Raji (cell line): ENCODE data around the gene HYAL3.

ENCODE experiments used
- POLR2A ChIP-seq: IDR thresholded peaks from 2 replicates; pipeline ENCODE4 v1.6.1; 2011; ENCODE audit warnings: low read depth, low read length, control low read depth; ENCODE audit not compliant: insufficient read depth

HYAL3 gene

DNA sequence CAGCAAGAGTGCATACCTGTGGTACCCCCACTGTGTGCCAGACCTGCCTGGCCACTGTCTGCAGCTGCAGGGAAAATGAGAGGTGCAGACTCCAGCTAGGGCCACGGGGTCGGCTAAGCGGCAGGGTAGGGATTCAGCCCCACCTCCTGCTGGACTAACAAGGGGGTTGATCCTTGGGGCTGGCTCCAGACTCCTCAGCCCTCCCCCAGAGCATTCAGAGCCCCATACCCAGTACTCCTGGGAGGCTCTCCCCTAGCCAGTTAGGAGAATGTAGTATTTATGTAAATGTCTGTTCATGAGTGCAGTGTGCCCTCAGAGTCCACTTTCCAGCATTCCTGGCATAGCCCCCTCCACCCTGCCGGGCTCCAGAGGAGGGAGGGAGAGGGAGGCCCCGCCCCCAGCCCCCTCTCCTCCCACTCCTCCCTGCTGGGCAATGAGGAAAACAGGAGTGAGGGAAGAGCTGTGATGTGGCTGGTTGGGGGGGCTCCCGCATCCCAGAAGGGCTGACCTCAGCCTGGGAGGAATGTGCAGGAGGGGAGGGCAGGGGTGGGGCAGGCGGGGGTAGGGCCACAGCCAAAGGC is 34.7 kb downstream of the HYAL3 start:
- no peak for TF ChIP-seq POLR2A

DNA sequence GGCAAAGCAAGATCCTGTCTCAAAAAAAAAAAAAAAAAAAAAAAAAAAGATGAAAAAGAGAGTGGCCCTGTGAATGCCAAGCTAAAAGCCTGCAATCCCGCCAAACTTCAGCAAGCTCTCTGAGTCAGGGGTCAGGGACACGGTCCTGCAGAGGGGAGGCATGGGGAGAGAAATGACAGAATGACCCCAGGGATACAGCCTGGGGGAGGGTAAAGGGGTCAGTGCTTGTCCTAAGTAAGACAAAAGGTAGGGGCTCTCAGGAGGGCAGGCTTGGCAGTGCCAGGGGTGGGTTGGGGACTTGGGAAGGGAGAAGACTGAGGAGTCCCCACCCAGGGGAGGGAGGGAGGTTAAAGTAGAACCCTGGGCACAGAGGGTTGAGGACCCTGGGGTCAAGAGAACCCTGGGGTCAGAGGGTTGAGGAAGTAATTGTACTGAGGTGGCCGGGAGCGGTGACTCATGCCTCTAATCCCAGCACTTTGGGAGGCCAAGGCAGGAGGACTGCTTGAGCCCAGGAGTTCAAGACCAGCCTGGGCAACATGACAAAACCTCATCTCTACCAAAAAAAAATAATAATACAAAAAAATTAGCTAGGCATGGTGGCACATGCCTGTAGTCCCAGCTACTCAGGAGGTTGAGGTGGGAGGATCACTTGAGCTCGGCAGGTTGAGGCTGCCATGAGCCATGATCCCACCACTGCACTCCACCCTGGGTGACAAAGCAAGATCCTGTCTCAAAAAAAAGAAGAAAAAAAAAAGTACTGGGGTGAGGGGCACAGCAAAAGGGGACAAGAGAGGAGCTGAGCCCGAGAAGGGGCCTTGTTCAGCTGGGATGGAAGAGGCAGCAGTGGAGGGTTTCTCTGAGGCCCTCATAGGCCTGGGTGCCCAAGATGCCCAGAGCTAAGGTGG is 35.5 kb downstream of the HYAL3 start:
- no peak for TF ChIP-seq POLR2A

DNA sequence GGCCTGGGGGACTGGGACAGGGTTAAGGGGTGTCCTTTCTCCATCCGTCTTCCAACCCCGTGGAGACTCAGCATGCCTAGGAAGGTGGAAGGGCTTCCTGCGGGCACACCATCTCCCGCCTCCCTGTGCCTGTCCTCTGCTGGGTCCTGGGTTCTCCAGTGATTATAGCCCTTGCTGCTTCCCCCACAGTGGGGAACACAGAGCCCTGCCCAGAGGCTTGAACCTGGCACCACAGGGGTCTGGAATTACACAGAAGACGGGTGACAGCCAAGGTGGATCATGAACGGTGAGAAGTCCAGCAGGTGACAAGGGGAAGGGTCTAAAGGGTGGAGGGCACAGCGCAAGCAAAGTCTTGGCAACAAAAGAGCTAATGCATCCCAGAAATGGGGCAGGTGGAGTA is 36.4 kb downstream of the HYAL3 start:
- TF ChIP-seq POLR2A, result no peak

DNA sequence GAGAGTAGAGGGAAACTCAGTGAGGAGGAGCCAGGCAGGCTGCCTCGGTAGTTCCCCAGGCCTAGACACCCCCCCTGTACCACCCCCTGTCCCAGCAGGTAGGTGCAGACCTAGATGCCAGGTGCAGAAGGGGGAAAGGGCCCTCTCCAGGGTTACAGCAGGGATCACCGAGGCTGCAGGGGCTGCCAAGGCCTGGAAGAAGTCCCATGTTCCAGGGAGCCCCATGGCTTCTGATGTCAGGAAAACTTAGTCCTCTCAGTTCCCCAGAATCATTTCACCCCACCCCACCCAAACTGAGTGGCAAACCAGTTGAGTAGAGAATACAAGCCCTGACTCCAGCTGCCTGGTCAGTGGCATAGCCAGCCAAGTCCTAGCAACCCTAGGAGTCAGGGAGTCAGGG is 37.7 kb downstream of the HYAL3 start:
- no peak for TF ChIP-seq POLR2A

DNA sequence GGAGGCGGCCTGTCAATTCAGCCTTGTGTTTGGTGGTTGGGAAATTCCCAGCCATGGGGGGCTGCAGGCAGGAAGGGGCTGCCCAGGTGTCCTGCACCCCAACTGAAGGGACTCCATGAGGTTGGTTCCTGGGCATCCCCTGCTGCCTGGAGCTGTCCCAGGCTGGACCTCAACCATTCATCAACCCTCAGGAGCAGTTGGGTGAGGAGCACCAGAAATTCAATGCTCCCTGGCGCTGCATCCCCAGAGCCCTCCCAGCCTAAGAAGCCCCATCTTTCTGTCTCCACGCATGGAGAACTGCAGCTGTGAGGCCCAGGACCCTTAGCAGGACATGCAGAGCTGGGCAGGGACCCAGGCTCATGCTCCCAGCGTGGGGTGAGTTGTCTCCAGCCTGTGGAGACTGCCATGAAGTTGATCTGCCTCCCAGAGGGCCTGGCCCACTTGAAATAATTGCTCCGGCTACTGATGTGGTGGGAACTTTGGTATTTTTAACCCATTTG is 38.2 kb downstream of the HYAL3 start:
- TF ChIP-seq POLR2A, result no peak

DNA sequence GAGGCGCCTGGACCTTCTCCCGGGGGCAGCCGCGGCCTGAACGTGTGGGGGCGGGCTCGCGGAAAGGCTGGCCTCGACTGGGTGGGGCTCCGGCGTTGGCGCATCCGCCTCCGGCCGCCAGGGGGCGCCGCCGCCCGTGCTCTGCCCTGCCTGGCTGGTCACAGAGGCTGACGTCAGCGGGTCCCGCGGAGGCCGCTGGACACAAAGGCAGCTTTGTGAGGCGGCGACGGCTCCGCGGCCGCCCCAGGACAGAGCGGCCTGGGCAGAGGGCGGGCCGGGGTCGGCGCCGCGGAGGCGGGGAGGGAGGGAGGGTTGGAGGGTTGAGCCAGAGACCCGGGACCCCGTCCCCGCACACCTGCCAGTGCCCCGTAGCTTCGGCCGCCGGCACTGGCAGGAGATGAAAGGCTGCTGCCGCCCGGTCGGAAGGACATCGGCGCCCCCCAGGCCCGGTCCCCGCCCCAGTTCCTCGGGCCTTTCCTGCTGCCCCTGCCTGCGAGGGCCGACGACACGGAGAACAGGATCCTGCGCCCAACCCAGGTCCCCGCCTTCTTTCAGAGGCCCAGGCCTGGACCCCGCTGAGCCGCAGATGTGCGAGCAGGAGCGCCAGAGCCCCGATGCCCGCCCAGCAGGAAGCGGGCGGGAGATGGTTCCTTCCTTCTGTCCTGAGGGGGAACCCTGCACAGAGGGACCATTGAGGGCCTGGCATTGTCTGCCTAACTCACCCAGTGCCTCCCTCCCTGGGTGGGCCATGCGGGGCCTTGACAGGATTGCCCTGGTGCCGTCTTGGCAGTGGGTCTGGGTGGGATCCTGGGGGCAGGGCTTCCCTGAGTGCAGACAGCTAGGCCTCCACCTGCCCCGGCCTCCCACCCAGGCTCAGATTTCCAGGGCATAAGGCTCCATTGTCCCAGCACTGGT is 38.9 kb downstream of the HYAL3 start:
- peak; percentile 29; the same call in 1 of the 2 replicates for TF ChIP-seq POLR2A

DNA sequence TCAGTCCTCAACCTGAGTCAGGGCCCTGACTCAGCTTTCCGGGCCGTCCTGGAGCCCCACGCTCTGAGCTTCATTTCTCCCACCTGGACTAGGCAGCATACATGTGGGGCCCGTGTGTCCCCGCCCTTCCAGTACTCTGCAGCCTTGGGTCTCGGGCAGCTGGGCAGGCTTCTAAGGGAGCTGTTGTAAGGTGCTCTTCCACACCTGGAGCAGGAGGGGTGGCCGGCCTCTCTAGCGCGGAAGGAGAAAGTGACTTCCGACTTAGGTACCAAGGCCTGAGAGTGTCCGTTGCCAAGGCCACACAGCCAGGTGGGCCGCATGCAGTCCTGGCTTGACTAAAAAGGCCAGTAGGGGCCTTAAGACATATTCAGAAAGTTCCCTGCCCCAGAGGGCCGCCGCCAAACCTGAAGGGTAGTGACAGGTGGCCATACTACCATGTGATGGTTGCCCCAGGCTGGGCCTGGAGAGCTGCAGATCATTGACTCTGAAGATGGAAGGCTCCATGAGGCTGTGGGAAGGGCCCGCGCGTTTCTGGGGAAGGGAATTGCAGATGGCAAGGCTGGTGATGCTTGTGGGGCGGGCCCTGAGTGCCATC is 39.7 kb downstream of the HYAL3 start:
- no peak for TF ChIP-seq POLR2A

DNA sequence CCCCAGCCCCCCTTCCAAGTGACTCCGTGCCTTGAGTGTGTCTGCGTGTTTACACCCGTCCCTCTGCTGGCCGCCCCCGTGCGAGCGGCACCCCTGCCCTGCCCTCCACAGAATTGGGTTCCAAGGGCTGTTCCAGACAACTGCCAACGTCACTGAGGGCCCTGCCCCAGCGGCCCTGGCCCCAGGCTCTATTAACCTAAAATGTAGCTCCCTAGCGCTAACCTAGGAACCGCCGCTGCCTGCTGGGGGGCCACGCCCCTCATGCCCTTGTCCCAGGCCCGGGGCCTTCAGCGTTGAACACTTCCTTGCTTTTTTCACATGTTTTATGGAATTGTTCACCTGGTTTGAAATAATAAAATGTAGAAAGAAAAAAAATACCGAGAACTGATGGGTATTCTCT is 40.2 kb downstream of the HYAL3 start:
- no peak for TF ChIP-seq POLR2A

DNA sequence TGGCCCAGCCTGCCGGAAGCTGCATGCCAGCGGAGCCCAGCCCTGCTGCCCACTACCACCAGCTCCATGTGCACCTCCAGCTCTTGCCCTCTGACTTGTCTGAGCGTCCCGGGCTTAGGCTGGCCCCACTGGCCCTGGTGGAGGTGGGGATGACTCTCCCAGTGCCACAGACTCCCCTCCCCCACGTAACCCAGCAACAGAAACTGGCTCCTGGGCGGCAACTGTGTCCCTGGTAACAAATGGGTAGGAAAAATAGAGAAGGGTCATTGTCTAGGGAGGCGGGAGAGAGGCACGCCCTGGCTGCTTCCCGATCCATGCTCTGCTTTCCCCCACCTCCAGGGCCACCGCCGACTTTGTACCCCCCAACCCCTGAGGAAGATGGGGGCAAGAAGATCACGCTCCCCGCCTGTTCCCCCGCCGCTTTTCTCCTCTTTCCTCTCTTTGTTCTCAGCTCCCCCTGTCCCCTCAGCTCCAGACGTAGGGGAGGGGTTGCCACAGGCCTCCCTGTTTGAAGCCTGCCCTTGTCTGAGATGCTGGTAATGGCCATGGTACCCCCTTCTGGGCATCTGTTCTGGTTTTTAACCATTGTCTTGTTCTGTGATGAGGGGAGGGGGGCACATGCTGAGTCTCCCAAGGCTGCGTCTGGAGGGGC is 41.0 kb downstream of the HYAL3 start:
- TF ChIP-seq POLR2A, result no peak

DNA sequence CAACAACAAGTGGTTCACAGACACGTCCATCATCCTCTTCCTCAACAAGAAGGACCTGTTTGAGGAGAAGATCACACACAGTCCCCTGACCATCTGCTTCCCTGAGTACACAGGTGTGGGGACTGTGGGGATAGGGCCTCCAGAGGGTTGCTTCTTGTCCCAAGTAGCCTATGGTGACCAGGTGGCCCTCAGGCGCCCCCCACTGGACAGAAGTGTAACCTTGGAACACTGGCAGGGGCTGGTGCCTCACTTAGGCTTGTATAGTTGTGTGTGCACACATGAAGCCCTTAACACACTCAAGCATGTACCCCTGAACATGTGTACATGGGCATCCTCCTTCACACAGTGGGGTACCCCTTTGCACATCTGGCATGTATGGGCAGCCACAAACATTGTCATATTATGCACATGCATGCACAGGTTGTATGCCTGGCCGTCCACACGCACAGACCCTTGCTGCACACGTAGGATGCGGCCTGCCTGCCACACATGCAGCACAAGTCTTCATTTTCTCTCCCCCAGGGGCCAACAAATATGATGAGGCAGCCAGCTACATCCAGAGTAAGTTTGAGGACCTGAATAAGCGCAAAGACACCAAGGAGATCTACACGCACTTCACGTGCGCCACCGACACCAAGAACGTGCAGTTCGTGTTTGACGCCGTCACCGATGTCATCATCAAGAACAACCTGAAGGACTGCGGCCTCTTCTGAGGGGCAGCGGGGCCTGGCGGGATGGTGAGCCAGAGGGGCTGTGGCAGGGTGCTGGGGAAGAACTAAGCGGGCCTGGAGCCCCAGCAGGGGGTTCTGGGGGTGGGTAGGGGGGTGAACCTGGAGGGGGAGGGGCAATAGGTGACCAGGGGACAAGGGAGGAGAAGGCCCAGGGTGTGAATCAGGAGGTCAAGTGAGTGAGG is 42.0 kb downstream of the HYAL3 start:
- TF ChIP-seq POLR2A, result no peak

DNA sequence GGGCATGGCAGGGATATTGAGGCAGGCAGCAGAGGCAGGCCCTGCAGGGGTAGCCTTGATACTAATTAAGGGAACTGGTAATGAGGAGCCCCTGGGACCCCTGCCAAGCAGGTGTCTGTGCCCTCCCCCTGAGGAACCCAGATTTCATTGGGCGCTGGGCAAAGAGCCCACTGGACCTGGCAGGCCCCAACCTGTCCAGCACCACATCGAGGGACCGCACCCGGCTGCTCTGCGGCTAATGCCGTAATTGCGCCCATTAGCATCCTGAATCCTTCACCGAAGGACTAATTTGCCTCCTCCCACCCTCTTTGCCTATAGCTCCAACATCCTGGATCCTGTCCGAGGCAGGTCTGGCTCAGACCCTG is 44.0 kb downstream of the HYAL3 start:
- TF ChIP-seq POLR2A, result no peak

DNA sequence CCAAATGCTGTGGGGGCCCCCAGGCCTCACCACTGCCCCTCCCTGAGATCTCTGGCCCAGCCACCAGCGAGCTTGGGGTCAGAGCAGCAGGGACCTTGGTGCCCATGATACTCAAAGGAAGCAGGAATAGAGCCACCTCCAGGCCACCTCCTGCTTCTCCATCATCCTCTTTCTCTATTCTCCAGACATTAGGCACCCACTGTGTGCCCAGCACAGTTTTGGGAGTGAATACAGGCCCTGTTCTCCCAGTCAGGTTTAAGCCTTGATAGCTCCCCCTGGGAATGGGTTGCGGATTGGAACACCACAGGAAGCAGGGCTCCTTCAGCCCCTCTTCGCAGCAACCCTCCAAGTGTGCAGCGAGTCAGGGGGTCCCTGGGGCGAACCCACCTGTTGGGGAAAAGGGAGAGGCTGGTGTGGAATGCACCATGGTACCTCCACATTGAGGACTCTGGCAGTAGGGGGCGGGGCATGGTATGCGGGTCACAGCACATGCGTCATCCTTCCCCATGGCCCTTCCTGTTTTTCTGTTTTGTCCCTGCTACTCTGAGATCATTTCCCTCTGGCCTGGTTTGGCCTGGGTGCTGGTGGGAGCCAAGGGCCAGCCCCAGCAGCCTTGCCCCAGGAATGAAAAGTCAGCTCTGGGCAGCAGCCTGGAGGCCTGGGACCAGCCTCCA is 44.5 kb downstream of the HYAL3 start:
- no peak for TF ChIP-seq POLR2A

DNA sequence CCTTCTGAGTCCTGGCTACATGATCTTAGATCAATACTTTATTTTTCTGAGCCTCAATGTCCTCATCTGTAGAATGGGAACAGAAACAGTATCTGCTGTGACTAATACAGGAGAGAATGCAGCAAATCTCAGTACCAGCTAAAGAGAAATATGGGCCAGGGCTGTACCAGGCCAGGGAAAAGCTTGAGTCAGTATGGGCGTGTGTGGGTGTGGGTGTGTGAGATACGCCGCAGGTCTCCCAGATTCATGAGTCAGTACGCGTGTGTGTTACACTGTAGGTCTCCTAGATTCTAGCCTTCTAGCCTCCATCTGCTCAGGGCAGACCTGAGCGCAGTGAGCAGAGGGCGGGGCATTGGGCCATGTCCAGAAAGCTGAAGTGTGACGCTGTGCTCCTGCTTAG is 48.0 kb downstream of the HYAL3 start:
- TF ChIP-seq POLR2A, result no peak
